NT2/D1 (cell line): ENCODE data around the gene GAS6.

Experiments
- DNase-seq: peaks from one replicate; pipeline ENCODE4 v3.0.0-alpha.2; 2011; ENCODE audit warnings: low read depth, low spot score
- H3K27me3 ChIP-seq: 2 replicates; pipeline ENCODE4 v1.6.0; 2011; ENCODE audit warnings: mild to moderate bottlenecking; ENCODE audit not compliant: insufficient read length, insufficient read depth
- H3K36me3 ChIP-seq: 2 replicates; pipeline ENCODE4 v1.6.1; 2011; ENCODE audit warnings: mild to moderate bottlenecking, low read length, mixed read lengths; ENCODE audit not compliant: insufficient read depth, insufficient read length
- H3K4me1 ChIP-seq: 2 replicates; pipeline ENCODE4 v1.5.1; 2011; ENCODE audit not compliant: insufficient read depth, insufficient read length
- H3K4me3 ChIP-seq: 2 replicates; pipeline ENCODE4 v1.5.1; 2011; ENCODE audit warnings: low read depth; ENCODE audit not compliant: insufficient read length
- H3K9ac ChIP-seq: 2 replicates; pipeline ENCODE4 v1.6.0; 2011; ENCODE audit warnings: low read depth; ENCODE audit not compliant: insufficient read length
- H3K9me3 ChIP-seq: 2 replicates; pipeline ENCODE4 v1.5.1; 2011; ENCODE audit warnings: mild to moderate bottlenecking, low read length; ENCODE audit not compliant: insufficient read depth
- SUZ12 ChIP-seq: IDR thresholded peaks from 2 replicates; pipeline ENCODE4 v1.6.1; 2011; ENCODE audit not compliant: insufficient read length, insufficient read depth; ENCODE audit errors: extremely low read depth
- YY1 ChIP-seq: IDR thresholded peaks from 2 replicates; pipeline ENCODE4 v1.6.1; 2011; ENCODE audit not compliant: insufficient read length, insufficient read depth
- ZNF274 ChIP-seq: IDR thresholded peaks from 2 replicates; pipeline ENCODE4 v1.6.1; 2011; ENCODE audit warnings: mild to moderate bottlenecking, low read depth, low read length

Gene GAS6

GRCh38 chr13:113818700-113819295 lies 45.1 kb downstream of the GAS6 start:
- no peak for TF ChIP-seq YY1
- TF ChIP-seq SUZ12, result no peak
- no peaks in the 10 kb centered on the region for H3K9me3 ChIP-seq
- H3K27me3 ChIP-seq, result no peaks in the 10 kb centered on the region
- peaks cover 8% of the 10 kb centered on the region for H3K4me1 ChIP-seq
- no peak overlapping the region for H3K4me3 ChIP-seq
- peaks cover 46% of the 10 kb centered on the region for H3K36me3 ChIP-seq
- no peak for DNase-seq
- H3K9ac ChIP-seq, result no peak overlapping the region

- H3K36me3 ChIP-seq, result peaks cover 39% of the 10 kb centered on the region
- H3K4me1 ChIP-seq, result peaks cover 8% of the 10 kb centered on the region
- no peaks in the 10 kb centered on the region for H3K27me3 ChIP-seq
- no peaks in the 10 kb centered on the region for H3K9me3 ChIP-seq
- TF ChIP-seq SUZ12 (no peak), YY1 (no peak), ZNF274 (no peak)
- no peak overlapping the region for H3K9ac ChIP-seq
- DNase-seq, result no peak
- H3K4me3 ChIP-seq, result no peak overlapping the region
These were observed 45.8 kb downstream of the GAS6 start for GRCh38 chr13:113817860-113818691.

- DNase-seq, result peak; percentile 77
- Histone ChIP-seq H3K36me3 (peaks cover 31% of the 10 kb centered on the region), H3K27me3 (no peaks in the 10 kb centered on the region), H3K9ac (peak overlapping the region; percentile 28), H3K4me1 (peaks cover 8% of the 10 kb centered on the region), H3K4me3 (no peak overlapping the region), H3K9me3 (no peaks in the 10 kb centered on the region)
- TF ChIP-seq YY1 (no peak), ZNF274 (no peak), SUZ12 (no peak)
These were observed 46.7 kb downstream of the GAS6 start for GRCh38 chr13:113816946-113817859.

GRCh38 chr13:113816254-113816929 lies 47.5 kb downstream of the GAS6 start:
- H3K36me3 ChIP-seq, result peaks cover 22% of the 10 kb centered on the region
- TF ChIP-seq ZNF274 (no peak), SUZ12 (no peak), YY1 (no peak)
- H3K9me3 ChIP-seq, result no peaks in the 10 kb centered on the region
- DNase-seq, result no peak
- H3K9ac ChIP-seq, result peak overlapping the region; percentile 28
- peaks cover 7% of the 10 kb centered on the region for H3K4me1 ChIP-seq
- no peaks in the 10 kb centered on the region for H3K27me3 ChIP-seq
- no peak overlapping the region for H3K4me3 ChIP-seq

GRCh38 chr13:113815151-113816058 lies 48.5 kb downstream of the GAS6 start:
- Histone ChIP-seq H3K9ac (no peak overlapping the region), H3K4me1 (peaks cover 5% of the 10 kb centered on the region), H3K36me3 (peaks cover 16% of the 10 kb centered on the region), H3K4me3 (no peak overlapping the region), H3K27me3 (no peaks in the 10 kb centered on the region), H3K9me3 (no peaks in the 10 kb centered on the region)
- TF ChIP-seq SUZ12 (no peak), ZNF274 (no peak), YY1 (no peak)
- no peak for DNase-seq

GRCh38 chr13:113814435-113814821 lies 49.4 kb downstream of the GAS6 start:
- peaks cover 7% of the 10 kb centered on the region for H3K36me3 ChIP-seq
- DNase-seq, result no peak
- H3K4me1 ChIP-seq, result peaks cover 5% of the 10 kb centered on the region
- H3K9me3 ChIP-seq, result peaks cover 5% of the 10 kb centered on the region; the same call in 1 of the 2 replicates
- no peak for TF ChIP-seq SUZ12
- no peak for TF ChIP-seq YY1
- TF ChIP-seq ZNF274, result no peak
- H3K9ac ChIP-seq, result no peak overlapping the region
- no peak overlapping the region for H3K4me3 ChIP-seq
- no peaks in the 10 kb centered on the region for H3K27me3 ChIP-seq
